Jurkat, Clone E6-1 (cell line): Measurements from ENCODE around the gene PPP1R13L.
"Not testable (repeated sequence)": the region's sequence is repeated elsewhere in the genome, so short reads cannot be mapped to it uniquely, and the experiment has no call there.

Experiments used
- DNase-seq: peaks from one replicate; pipeline ENCODE4 v3.0.0-alpha.2; 2011; ENCODE audit warnings: low read depth, low spot score
- H3K4me3 ChIP-seq: 2 replicates; pipeline ENCODE4 v1.5.1; 2011; ENCODE audit warnings: mild to moderate bottlenecking, low read length, control low read depth, moderate library complexity

Gene PPP1R13L

DNA sequence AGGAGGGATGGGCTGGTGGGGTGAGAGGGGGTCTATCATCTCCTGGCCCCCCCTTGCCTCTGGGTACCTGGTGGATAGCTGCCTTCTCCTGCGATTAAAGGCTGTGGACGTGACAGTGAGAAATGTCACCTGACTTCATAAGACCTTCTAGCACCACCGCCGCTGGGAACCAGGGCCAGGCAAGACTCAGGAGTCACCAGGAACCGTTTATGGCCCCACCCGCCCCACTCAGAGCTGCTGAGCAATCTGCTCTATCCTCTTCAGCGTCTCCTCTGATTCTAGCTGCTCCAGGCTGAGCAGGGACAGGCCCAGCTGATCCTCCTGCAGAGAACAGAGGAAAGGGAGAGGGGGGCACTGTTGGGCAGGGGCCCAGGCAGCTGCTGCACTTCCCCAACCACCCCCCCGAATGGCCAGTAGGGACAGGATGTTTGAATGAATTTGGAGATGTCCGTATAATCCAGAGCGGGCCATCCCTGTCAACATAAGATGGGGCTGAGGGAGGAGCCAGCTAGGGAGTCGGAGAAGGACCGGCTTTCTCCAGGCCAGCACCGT lies 53.4 kb downstream of the PPP1R13L start:
- DNase-seq: no peak
- no peak overlapping the region for H3K4me3 ChIP-seq

DNA sequence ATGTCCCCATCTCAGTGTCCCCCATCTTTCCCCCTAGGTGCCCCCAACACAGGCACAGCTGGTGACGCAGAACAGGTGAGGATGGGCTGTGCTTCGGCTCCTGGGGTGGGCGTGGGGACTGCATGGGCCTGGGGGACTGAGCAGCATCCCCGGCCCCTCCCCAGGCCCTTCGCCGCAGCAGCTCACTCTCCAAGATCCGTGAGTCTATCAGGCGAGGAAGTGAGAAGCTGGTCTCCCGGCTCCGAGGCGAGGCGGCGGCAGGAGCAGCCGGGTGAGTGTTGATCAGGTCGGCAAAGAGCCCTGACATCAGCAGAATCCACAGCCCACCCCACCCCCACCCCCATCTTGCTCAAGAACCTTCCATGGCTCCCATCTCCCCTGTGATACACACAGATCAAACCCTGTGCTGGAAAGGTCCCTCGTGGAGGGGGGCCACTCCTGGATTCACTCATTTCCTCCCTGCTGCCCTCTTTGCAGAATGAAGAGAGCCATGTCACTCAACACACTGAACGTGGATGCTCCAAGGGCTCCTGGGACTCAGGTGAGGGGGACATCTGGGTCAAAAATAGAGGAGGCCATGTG lies 54.3 kb downstream of the PPP1R13L start:
- H3K4me3 ChIP-seq: no peak overlapping the region
- DNase-seq: no peak

- no peak overlapping the region for H3K4me3 ChIP-seq
- no peak for DNase-seq
Measured at GRCh38 chr19:45349430-45349941, 55.4 kb downstream of the PPP1R13L start.

DNA sequence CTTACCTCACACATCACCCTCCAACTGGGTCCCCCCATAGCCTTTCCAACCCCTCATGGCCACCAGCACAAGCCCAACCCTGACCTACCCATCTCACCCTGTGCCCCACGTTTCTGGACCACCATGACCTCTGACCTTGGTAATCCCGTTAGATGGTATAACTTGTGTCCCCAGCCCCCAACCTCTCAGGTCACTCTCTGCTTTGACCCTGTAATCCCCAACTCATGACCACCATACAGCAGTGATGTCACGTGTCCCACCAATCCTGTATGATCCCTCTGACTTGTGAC lies 55.8 kb downstream of the PPP1R13L start:
- no peak for DNase-seq

GRCh38 chr19:45348367-45349125 lies 56.3 kb downstream of the PPP1R13L start:
- DNase-seq: no peak
- no peak overlapping the region for H3K4me3 ChIP-seq

More for the DNA sequence above, 55.8 kb downstream of the PPP1R13L start:
- no peak overlapping the region for H3K4me3 ChIP-seq

GRCh38 chr19:45347570-45348366 lies 57.1 kb downstream of the PPP1R13L start:
- no peak for DNase-seq
- H3K4me3 ChIP-seq: no peak overlapping the region

DNA sequence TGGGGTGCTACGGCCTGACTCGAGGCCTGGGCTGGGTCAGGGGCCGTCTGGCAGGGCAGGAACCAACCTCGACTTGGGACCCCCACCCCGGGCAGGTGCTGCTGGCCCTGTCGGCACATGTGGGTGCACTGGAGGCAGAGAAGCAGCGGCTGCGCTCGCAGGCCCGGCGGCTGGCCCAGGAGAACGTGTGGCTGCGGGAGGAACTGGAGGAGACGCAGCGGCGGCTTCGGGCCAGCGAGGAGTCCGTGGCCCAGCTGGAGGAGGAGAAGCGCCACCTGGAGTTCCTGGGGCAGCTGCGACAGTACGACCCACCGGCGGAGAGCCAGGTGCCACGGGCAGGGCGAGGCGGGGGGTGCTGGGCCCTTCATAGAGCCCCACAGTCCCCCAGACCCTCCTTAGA lies 58.4 kb downstream of the PPP1R13L start:
- H3K4me3 ChIP-seq: no peak overlapping the region
- no peak for DNase-seq

DNA sequence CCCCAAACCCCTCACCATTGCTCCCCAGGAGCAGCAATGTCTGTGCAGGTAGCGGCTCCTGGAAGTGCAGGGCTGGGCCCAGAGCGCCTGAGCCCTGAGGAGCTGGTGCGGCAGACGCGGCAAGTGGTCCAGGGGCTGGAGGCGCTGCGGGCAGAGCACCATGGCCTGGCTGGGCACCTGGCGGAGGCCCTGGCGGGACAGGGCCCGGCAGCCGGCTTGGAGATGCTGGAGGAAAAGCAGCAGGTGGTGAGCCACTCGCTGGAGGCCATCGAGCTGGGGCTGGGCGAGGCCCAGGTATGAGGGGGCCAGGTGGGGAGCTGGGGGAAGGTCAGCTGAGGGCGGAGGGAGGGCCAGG lies 59.4 kb downstream of the PPP1R13L start:
- H3K4me3 ChIP-seq: no peak overlapping the region
- DNase-seq: no peak

GRCh38 chr19:45344621-45345505 lies 60.0 kb downstream of the PPP1R13L start:
- no peak overlapping the region for H3K4me3 ChIP-seq
- no peak for DNase-seq

GRCh38 chr19:45342911-45343310 lies 62.0 kb downstream of the PPP1R13L start:
- no peak overlapping the region for H3K4me3 ChIP-seq
- DNase-seq: no peak

DNA sequence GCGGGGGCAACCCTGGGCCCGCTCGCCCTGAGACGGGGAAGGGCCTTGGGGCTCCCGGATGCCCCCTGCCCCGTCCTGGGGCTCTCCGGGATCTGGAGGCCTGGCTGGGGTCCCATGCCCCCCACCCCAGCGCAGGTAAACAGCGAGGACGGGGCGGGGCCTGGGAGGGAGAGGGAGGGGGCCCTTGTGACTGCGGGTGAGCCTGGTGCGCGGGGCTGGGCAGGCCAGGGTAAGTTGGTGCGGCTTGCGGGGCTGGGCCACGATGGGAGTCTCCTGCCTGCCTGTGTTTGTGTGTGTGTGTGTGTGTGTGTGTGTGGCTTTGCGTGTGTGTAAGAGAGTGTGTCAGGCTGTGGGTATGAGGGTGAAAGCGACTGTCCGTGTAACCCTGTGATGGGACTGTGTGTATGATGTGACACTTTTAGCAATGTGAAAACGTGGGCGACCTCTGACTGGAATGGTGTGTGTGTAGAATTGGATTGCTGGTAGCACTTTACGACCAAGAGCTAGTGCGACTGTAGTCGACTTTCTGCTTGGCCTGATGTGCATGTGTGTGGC lies 63.9 kb downstream of the PPP1R13L start:
- H3K4me3 ChIP-seq: no peak overlapping the region
- DNase-seq: no peak

DNA sequence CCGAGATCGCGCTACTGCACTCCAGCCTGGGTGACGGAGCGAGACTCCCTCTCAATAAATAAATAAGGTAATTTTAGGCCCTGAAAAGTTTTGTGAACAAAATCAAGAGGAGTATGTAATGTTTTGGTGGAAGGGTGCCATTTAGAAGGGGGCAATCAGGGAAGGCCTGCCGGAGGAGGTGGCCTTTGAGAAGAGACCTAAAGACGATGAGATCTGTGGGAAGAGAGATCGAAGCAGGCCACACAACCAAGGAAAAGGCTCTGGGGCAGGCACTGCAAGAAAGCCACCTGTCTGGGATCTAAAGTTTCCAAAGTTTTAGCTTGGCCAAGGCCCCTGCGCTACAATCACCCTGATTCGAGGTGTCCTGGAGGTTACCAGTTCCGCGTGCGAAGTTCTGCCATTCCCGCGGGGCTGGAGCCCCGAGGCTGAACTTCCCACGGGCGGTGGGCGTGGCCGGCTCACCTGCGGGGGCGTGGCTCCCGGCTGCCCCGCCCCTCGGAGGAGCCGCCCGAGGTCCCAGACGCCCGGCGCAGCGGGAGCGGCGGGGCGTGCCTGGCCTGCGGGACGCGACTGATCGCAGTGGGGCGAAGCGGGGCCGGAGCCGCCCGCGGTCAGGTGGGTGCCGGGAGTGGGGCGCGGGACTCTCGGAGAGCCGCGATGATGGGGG lies 64.5 kb downstream of the PPP1R13L start, which contains the start of gene KLC3:
Gene KLC3, plus strand, starts transcription at position 519 of the 667 bp plus-strand sequence. CDS start 4,792 bp downstream, outside the sequence.
- no peak within 1 kb of the TSS for H3K4me3 ChIP-seq
- no peak for DNase-seq

GRCh38 chr19:45339629-45340028 lies 65.2 kb downstream of the PPP1R13L start:
- DNase-seq: no peak
- H3K4me3 ChIP-seq: no peak overlapping the region

DNA sequence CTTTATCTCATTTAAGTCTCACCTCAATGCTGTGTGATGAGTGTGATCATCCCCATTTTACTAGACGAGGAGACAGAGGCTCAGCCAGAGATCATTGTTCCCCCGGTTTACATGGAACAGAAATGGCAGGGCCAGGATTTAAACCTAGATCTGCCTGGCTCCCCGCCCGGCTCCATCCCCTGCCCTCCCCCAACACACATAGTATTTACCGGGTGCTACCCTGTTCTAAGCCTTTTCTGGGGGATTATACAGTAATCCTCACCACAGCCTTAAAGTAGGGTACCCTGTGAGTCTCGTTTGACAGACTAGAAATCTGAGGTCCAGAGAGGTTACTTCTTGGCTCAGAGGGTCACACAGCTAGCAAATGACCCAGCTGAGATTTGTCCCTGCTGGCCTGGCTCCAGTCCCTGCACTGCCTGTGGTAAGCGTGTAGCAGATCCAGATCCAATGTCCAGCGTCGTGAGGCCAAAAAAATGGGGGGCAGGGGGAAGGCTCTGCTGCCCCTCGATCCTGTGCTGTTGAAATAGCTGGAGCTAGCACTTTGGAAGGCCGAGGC lies 68.1 kb downstream of the PPP1R13L start:
- no peak overlapping the region for H3K4me3 ChIP-seq
- no peak for DNase-seq

GRCh38 chr19:45334881-45335280 lies 70.0 kb downstream of the PPP1R13L start:
- DNase-seq, H3K4me3 ChIP-seq: not testable (repeated sequence)

DNA sequence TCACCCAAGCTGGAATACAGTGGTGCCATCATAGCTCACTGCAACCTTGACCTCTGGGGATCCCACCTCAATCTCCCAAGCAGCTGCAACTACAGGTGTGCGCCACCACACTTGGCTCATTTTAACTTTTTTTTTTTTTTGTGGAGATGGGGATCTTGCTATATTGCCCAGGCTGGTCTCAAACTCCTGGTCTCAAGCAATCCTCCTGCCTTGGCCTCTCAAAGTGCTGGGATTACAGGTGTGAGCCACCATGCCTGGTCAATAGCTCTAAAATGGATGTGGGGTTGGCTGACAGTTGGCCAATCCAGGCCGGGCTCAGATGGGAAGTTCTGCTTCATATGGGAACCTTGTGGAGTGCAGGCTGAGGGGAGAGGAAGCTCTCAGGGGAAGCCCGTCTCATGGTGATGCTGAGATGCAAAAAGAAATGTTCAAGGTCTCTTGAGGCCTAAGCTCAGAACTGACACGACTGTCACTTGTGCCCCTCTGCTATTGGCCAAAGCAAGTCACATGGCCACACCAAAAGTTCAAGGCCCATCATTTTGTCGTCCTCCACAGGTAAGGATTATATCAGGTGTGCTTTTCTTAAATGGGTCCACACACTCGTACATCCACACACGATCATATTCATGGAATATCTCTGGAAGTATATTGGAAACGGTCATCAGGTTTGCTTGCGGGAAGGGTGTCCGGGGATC lies 71.1 kb downstream of the PPP1R13L start:
- no peak overlapping the region for H3K4me3 ChIP-seq
- DNase-seq: no peak

DNA sequence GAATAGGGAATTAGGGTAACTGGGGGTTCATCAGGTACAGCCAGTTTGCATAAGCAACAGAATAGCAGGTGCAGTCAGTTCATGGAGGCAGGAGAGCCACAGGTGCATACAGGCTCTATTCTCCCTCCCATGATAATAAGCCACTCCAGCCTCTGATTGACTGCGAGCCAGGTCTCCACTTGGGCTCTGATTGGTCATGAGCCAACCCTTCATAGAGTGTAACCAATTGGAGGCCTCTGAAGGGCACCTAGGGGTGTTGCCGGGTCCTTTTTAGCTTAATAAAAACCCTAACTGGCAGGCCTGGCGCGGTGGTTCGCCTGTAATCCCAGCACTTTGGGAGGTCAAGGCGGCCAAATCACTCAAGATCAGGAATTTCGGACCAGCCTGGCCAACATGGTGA lies 73.5 kb downstream of the PPP1R13L start:
- DNase-seq: no peak
- H3K4me3 ChIP-seq: no peak overlapping the region
